Urinary bladder (tissue), 4 donors: ENCODE data around the gene DPEP1. TPM values are rescaled to one million over a fixed set of nuclear protein-coding genes. Genes with fewer than 3 reads are reported as not detected.

ENCODE experiments used
- DNase-seq: peaks from one replicate; pipeline ENCODE4 v3.0.0-alpha.2; 2015; ENCODE audit errors: extremely low spot score
- H3K27ac ChIP-seq: one replicate; pipeline ENCODE4 v1.5.1; 2013; ENCODE audit warnings: low read depth, mild to moderate bottlenecking, moderate library complexity
- H3K36me3 ChIP-seq: one replicate; pipeline ENCODE4 v1.6.1; 2013; ENCODE audit warnings: mild to moderate bottlenecking, moderate library complexity; ENCODE audit not compliant: insufficient read depth
- H3K4me1 ChIP-seq: one replicate; pipeline ENCODE4 v1.6.1; 2013; ENCODE audit warnings: mild to moderate bottlenecking, moderate library complexity; ENCODE audit not compliant: insufficient read depth
- H3K4me3 ChIP-seq: one replicate; pipeline ENCODE4 v1.5.1; 2013; ENCODE audit warnings: low read depth, low read length
- WGBS: extraction: QIAGEN DNeasy Blood & Tissue Kit; methylation state at CpG from one replicate; pipeline ENCODE4 v1.1.7; 2013; 5-methylcytosine and 5-hydroxymethylcytosine counted together
- polyA plus RNA-seq: library from polyadenylated mRNA; stranded (reverse); fragments of 200-250 nt; gene quantifications from one replicate; pipeline ENCODE4 v1.2.3, GENCODE V29; 2013
- total RNA-seq: library from RNA; depleted of rRNA; stranded (reverse); fragments of >200 nt; gene quantifications from one replicate; pipeline ENCODE4 v1.2.3, GENCODE V29; 2014
- donor health status: healthy with polysubstance abuse.
- donor health status: healthy.

The DPEP1 gene
- total and polyA plus RNA-seq, 2 donors: 0.41 to 0.58 TPM

- Histone ChIP-seq H3K27ac (no peak overlapping the region), H3K4me1 (no peaks in the 10 kb centered on the region), H3K4me3 (no peak overlapping the region), H3K36me3 (no peaks in the 10 kb centered on the region)
- DNase-seq: no peak
- WGBS: 77% methylated on average over 20 of the region's 20 CpGs
Measured at GRCh38 chr16:89612415-89613166, 851 bp upstream of the DPEP1 start.

DNA sequence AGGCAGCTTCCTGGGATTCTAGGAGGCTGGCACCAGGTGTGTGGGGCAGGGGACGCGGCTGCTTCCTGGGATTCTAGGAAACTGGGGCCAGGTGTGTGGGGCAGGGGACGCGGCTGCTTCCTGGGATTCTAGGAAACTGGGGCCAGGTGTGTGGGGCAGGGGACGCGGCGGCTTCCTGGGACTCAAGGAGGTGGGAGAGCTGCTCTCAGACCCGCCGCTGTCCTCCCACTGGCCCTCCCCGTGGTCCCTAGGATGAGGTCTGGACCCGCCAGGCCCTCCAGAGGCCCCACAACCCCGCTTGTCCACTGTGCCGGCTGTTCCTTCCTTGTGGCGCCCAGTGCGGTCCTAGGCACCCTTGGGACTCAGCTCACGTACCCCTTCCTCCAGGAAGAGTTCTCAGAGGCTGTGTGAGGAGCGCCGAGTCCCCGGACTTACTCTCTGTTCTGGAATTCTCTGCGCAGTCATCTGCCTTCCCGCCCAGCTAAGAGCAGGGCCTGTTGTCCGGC, 565 bp downstream of the DPEP1 start:
- Histone ChIP-seq H3K4me3 (no peak overlapping the region), H3K36me3 (no peaks in the 10 kb centered on the region), H3K4me1 (no peaks in the 10 kb centered on the region), H3K27ac (no peak overlapping the region)
- WGBS: 87% methylated on average over 22 of the region's 22 CpGs
- no peak for DNase-seq

DNA sequence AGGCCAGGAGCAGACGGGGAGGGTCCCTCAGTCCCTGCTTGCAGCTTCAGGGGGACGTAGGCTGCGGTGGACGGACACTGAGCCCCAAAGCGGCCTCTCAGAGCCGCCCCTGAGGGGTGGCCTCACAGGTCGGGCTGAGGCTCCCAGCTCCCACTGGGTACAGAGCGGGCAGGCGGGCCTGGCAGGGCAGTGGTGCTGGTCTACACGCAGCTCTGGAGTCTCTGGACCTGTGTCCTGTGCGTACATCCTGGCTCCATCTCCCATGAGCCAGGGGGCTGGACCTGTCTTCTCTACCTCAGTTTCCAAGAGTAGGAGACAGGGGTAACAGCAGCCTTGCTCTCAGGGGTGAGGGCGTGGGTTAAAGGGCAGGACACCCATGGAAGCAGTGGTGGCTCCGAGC, 1.7 kb downstream of the DPEP1 start:
- WGBS: 84% methylated on average over 13 of the region's 13 CpGs
- Histone ChIP-seq H3K36me3 (no peaks in the 10 kb centered on the region), H3K4me1 (no peaks in the 10 kb centered on the region), H3K4me3 (no peak overlapping the region), H3K27ac (no peak overlapping the region)
- DNase-seq: no peak

DNA sequence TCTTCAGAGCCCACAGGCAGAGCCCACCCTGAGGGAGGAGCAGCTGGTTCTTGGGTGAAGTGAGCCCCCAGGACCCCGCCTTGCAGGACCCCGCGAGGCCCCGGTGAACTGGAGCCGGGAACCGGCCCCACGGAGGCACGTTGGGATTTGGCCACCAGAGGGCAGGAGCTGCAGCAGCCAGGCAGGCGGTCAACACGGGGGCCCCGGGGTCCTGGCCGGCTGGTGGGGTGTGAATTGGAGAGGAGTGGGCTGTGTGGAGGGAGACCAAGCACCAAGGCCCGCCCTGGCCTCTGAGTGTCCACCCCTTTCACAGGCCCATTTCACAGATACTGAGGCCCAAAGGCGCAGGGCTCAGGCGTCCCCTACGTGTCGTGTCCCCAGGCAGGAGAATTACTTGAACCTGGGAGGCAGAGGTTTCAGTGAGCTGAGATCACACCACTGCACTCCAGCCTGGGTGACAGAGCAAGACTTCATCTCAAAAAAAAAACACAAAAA, 2.2 kb downstream of the DPEP1 start:
- no peak overlapping the region for H3K27ac ChIP-seq
- H3K4me3 ChIP-seq: no peak overlapping the region
- no peaks in the 10 kb centered on the region for H3K36me3 ChIP-seq
- DNase-seq: no peak
- 35% methylated on average over 17 of the region's 17 CpGs for WGBS
- no peaks in the 10 kb centered on the region for H3K4me1 ChIP-seq

DNA sequence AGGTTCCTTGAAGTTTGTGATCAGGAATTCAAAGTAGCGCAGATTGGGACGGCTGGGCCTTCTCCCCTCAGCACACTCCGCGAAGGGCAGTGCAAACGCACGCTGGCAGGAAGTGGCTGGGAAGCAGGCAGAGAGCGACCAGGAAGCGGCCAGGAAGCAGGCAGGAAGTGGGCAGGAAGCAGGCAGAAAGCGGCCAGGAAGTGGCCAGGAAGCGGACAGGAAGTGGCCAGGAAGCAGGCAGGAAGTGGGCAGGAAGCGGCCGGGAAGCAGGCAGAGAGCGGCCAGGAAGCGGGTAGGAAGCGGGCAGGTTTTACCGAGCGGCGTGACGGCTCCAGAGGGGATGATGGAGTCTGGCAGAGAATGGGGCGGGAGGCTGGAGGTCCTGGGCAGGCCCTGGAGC, 3.2 kb downstream of the DPEP1 start:
- 80% methylated on average over 20 of the region's 20 CpGs for WGBS
- H3K4me3 ChIP-seq: no peak overlapping the region
- no peak for DNase-seq
- no peak overlapping the region for H3K27ac ChIP-seq
- no peaks in the 10 kb centered on the region for H3K36me3 ChIP-seq
- H3K4me1 ChIP-seq: no peaks in the 10 kb centered on the region

DNA sequence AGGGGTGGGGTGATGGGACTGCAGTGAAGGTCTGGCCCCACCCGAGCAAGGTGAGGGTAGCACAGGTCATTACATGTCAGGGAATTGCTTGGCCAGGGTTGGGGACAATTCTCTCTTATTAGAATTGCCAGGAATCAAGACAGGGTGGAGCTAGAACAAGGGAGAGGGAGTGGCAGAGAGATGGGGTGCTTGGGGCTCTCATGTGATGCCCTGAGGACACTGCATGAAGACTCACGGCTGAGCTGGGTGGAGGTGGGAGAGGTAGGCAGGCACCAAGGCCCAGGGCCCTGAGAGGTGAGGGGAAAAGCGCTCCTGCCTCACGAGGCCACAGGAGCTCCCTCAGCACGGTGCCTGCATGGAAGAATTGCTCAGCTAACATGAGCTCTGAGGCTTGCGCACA, 3.6 kb downstream of the DPEP1 start:
- no peak for DNase-seq
- Histone ChIP-seq H3K36me3 (no peaks in the 10 kb centered on the region), H3K4me3 (no peak overlapping the region), H3K27ac (no peak overlapping the region), H3K4me1 (no peaks in the 10 kb centered on the region)
- 56% methylated on average over 6 of the region's 6 CpGs for WGBS

DNA sequence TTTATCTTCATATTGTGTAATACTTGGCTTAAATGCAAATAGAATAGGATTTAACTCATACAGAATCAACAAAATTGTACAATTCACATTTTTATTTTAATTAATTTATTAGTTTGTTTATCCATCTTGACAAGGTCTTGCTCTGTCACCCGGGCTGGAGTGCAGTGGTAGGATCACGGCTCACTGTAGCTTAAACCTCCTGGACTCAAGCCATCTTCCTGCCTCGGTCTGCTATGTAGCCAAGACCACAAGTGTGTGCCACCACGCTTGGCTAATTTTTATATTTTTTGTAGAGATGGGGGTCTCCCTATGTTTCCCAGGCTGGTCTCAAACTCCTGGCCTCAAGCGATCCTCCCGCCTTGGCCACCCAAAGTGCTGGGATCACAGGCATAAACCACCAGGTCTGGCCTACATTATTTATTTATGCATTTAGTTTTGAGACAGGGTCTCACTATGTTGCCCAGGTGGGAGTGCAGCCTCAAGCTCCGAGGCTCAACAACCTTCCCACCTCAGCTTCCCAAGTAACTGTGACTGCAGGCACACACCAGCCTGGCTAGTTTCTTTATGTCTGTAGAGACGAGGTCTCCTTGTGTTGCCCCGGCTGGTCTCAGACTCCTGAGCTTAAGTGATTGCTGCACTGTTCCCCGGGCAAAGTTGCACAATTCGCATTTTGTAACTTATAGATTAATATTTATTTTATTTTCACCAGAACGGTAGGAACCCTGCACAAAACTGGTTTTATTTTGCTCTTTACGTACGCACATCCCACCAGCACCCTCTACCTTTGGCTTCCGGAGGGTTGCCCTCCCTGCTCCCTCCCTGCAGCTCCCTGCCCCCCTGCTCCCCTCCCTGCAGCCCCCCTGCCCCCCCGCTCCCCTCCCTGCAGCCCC, 4.9 kb downstream of the DPEP1 start:
- WGBS: 51% methylated on average over 16 of the region's 16 CpGs
- Histone ChIP-seq H3K4me1 (no peaks in the 10 kb centered on the region), H3K27ac (no peak overlapping the region), H3K4me3 (no peak overlapping the region), H3K36me3 (no peaks in the 10 kb centered on the region)
- no peak for DNase-seq

GRCh38 chr16:89619840-89620239, 6.4 kb downstream of the DPEP1 start:
- H3K4me1 ChIP-seq: no peaks in the 10 kb centered on the region
- no peak overlapping the region for H3K27ac ChIP-seq
- H3K36me3 ChIP-seq: no peaks in the 10 kb centered on the region
- WGBS: 26% methylated on average over 12 of the region's 12 CpGs
- DNase-seq: no peak
- H3K4me3 ChIP-seq: no peak overlapping the region

DNA sequence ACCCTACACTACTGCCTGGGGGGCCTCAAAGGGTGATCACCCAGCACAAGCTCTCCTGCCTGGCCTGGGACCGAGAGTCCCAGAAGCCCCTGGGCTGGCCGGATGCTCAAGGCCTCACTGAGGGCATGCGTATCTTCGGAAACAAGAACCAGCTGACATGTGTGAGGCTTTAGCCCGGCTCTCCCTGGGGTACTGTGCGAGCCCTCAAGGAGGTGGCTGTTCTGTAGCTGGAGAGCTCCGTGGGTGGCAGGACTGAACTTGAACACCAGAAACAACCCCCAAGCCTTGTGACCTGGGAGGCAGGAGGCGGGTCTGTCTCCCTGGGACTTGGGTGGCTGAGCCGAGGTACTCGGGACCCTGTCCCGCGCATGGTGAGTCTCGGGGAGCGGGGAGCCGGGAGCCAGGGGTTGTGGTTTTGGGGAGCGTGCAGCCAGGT, 7.0 kb downstream of the DPEP1 start:
- Histone ChIP-seq H3K4me3 (no peak overlapping the region), H3K27ac (no peak overlapping the region), H3K36me3 (no peaks in the 10 kb centered on the region), H3K4me1 (no peaks in the 10 kb centered on the region)
- WGBS: 70% methylated on average over 16 of the region's 16 CpGs
- DNase-seq: no peak

DNA sequence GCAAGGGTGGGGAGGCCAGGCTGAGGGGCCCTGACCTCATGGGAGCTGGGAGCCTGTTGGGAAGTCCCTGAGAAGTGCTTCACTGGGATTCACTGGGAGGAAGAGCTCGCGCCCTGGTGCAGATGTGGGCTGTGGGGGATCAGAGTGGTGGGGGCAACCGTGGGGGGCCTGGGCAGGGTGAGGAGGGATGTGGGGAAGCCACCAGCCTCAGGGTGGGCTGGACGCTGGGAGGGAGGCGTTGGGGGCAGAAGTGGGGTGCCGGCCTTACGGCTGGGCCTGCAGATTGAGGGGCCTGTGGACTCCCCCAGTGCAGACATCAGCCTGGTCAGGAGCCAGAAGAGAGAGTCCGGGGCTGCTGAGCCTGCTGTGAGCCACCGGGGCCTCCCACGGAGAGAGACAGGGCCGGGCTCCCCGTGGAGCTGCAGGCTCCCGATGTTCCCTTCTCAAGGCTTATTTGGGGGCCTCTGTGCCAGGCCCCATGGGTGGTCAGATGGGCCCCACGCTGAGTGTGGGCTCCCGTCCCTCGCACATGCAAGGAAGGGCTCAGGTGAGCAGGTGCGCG, 7.8 kb downstream of the DPEP1 start:
- no peaks in the 10 kb centered on the region for H3K36me3 ChIP-seq
- 79% methylated on average over 18 of the region's 18 CpGs for WGBS
- no peaks in the 10 kb centered on the region for H3K4me1 ChIP-seq
- H3K4me3 ChIP-seq: no peak overlapping the region
- H3K27ac ChIP-seq: no peak overlapping the region
- no peak for DNase-seq

DNA sequence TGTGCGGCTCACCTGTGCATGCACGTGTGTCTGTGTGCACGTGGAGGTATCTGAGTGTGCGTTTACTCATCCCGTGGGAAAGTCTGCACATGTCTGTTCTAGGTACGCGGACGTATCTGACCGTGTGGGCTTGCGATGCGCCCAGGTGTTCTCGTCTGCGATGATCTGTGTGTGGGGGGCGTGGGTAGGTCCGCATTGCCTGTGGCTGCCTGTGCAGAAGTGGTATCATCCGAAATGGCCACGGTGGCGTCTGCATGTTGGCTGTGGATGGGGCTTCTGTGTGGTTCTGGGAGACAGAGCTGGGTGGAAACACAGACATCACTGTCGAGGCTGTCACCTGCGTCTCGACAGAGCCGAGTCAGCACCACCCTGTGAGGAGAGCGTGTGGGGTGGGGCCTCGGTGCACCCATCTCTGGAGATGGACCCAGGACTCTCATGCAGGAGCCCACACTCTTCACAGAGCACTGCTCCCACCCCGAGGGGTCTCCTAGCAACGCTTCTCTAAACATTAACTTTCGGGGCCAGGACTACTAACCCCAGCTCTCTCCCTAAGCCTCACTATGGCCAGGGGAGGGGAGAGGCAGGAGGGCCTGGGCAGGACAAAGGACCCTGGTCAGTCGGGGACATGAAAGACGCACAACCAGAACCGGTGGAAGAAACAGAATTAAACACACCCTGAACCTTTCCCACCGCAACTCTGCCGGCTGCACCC, 8.4 kb downstream of the DPEP1 start:
- WGBS: 80% methylated on average over 32 of the region's 32 CpGs
- H3K27ac ChIP-seq: no peak overlapping the region

GRCh38 chr16:89623511-89624261, 10.2 kb downstream of the DPEP1 start:
- Histone ChIP-seq H3K27ac (no peak overlapping the region), H3K4me1 (no peaks in the 10 kb centered on the region), H3K36me3 (no peaks in the 10 kb centered on the region), H3K4me3 (no peak overlapping the region)
- 37% methylated on average over 28 of the region's 28 CpGs for WGBS
- no peak for DNase-seq

More for the DNA sequence above, 8.4 kb downstream of the DPEP1 start:
- DNase-seq: no peak
- Histone ChIP-seq H3K36me3 (no peaks in the 10 kb centered on the region), H3K4me1 (no peaks in the 10 kb centered on the region), H3K4me3 (no peak overlapping the region)
